Stimulated activated CD4-positive, alpha-beta T cell treated with anti-CD3 and anti-CD28 coated beads, Interleukin-1b, Interleukin-23, amount 100 ng/mL, for 48 hours (primary cell): Measurements from ENCODE around the gene AGPAT4.

Source experiments
- DNase-seq: peaks from one replicate; pipeline ENCODE4 v3.0.0-alpha.2; 2020

Gene AGPAT4

DNA sequence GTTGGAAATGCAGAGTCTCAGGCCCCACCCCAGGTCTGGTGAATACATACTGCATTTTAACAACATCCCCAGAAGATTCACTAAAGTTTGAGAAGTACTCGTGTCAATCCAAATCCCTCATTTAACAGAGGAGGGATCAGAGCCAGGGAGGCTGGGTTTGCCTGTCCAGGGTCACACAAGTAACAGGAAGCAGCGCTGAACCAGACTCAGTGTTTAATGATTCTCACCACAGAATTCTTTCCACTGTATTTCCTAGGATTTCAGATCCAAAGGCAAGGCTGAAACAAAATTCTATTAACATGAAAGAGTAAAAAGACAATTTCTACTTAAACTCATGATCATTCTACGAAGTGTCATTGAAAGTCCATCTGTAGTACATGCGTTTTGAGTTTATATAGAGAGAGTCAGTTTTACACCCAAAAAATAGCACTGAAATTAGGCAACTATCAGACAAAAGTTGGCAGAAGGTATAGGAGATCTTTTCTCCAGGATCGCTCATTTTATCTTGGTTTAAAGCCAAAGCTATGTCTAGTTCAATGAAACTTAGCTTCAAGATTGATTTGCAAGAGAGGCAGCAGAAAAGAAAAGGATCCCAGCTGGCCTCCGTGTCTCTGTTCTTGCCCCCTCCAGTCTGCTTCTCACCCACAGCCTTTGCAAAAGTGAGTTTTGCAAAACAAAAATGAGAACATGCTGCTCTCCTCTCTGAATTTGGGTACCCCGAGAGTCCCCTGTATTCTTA is 6.0 kb upstream of the AGPAT4 start:
- no peak for DNase-seq

DNA sequence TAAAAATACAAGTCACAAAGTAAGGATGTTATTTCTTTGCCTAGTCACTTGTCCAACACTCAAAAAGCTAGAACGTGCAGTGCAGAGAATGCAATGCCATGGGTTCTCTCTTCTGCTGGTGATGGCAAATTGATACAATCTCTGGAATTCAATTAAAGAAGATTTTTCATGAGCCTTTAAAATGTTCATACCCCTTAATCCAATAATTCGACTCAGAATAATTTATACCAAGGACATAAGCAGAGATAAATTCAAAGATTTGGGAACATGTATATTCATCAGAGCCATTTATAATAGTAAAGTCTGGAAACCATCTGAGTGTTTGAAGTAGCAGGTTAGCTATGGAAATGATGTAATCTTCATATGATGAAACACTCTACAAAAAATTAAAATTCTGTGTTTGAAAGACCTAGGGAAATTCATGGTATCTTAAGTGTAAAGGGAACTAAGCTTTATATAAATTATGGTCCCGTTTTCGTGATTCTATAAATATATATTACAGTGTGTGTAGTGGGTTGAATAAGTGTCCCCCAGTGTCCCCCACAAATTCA is 2.8 kb upstream of the AGPAT4 start:
- DNase-seq: no peak

DNA sequence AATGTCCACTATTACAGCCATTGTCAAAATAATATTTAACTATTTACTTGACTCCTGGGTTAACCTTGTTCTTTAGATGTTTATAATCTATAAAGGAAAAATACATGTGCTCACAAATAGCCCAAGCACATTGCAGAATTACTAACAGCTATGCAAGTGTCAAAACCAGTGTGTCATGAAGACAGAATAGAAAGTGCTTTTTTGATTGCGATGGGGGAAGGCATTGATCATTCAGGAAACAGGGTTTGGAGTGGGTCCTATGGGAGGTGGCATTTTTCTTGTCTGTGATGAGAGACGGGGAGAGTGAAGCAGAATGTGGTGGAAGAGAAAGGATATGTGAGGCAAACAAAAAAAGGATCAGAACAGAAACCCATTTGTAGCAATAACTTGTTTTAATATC is 1.0 kb upstream of the AGPAT4 start:
- no peak for DNase-seq

GRCh38 chr6:161274488-161274858 is 612 bp upstream of the AGPAT4 start:
- DNase-seq: no peak

- DNase-seq: peak; percentile 4
Measured at GRCh38 chr6:161273274-161273751, 548 bp downstream of the AGPAT4 start.

GRCh38 chr6:161272635-161273273 is 1.1 kb downstream of the AGPAT4 start:
- DNase-seq: no peak

DNA sequence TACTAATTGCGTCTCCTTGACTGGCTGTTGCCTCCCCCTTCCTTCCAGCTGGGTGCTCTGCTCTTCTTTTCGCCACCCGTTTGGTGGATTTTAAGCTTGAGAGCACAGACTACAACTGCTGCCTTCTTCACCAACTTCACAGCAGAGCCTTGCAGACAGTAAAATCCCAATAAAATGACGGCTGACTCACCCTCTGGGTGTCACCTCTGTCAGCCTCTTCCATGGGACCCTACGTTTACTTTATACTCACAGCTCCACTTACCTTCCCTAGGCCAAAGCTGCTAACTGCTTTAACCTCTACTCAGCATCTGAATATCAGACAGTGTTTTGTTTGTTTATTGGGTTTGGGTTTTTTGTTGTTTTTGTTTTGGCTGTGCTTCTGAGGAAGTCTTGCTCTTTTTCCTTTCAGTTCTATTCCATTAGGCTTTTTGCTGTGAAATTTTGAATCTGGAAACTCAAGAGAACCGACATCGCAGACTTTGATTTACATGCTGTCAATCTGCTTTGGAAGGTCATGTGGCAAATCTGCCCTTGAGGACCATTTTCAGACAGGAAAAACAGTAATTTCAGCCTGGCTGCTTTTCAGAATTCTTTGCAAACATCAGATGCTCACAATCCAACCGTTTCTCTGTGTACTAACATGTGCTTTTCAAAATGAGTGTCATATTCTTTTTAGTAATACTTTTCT is 2.4 kb downstream of the AGPAT4 start:
- no peak for DNase-seq

- DNase-seq: no peak
Measured at GRCh38 chr6:161270116-161270515, 3.7 kb downstream of the AGPAT4 start.

DNA sequence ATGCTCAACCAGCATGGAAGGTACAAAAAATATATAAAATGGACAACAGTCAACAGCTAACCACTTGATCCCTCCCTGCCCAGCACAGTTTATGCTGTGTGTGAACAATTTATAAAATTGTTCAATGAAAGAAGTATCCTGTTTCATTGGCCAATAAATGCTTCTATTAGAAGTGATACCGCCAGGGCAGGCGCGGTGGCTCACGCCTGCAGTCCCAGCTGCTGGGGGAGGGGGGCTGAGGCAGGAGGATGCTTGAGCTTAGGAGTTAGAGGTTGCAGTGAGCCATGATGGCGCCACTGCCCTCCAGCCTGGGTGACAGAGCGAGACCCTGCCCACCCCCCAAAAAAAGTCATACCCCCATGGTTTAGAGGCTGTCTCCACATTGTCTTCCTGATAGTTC is 4.6 kb downstream of the AGPAT4 start:
- DNase-seq: no peak

DNA sequence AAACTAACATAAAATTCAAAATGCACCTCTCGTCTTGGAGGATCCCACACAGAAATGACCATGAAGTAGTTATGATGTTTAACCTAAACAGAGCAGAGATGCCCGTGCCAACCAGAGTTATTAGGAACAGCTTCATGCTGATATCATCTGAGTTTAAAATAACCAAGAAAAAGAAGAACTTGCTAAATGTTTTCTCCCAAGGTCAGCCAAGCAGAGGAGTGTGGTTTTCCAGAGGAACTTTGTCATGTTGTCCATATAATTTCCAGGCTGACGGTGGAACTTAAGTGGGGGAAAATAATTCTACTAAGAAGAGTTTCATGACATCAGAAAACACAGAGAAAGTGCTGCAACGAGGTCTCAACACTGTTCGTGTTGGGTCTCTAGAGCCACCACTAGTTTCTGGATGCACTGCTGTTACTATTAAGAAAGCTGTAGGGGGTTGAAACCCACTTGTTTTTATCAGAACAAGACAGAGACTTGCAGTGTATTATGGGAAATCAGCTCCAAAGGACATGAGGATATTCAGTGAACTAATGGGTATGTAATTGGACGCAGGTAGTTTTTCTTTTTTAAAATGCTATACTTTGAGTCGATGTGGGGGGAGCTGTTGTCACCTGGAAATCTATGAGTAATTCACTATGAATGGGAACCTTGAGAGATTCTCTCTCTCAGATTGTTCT is 5.2 kb downstream of the AGPAT4 start:
- DNase-seq: no peak

DNA sequence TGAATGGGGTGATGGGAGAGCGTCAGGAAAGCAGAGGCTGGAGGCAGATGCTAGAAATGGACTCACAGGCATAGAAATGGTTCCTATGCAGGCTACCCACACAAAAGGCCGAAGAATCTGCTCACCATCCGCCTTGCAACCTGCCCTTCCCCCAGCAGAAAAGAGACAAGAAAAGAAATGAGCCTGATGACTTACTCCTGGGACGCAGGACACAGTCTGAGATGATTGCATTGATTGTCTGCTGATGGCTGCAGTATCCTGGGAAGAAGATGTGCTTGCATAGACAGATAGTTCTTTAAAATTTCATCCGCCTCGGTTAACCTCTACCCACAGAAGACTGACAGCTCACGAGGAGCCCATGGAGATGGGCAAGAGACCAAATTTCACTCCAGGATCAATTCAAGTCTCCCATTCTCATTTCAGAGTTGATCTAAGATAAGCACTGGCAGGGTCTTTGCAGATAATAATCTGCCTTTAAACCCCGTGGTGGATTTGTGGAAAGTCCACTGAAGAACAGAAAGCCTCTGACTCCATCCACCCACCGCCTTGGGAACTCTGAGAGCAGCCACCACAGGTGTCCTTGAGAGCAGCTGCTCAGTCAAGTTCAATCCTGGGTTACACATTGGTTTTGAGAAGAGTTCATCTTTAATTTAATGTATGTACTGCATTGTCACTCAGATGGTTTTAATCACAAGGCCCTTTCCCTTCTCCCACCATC is 7.2 kb downstream of the AGPAT4 start:
- no peak for DNase-seq

- DNase-seq: no peak
Measured at GRCh38 chr6:161265975-161266374, 7.9 kb downstream of the AGPAT4 start.

- no peak for DNase-seq
Measured at GRCh38 chr6:161265554-161265953, 8.3 kb downstream of the AGPAT4 start.

DNA sequence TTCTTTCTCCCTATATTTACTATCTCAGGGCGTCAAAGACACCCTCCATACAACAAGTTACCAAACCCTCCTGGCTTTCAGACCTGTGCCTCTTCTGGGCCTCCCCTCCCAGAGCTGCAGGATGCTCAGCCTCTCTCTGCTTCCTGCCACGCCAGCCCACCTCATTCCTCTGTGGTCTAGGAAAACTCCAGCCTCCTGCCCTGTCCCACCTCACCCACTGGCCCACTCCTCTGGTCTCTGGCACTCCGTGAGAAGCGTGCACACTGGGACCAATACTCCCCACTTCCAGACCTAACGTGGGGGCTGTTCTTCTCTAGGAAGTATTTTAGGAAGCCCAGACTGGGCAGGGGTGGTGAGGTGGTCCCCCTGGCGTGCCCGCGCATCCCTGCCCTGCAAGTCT is 9.7 kb downstream of the AGPAT4 start:
- DNase-seq: no peak

- no peak for DNase-seq
Measured at GRCh38 chr6:161261816-161262215, 12.0 kb downstream of the AGPAT4 start.

DNA sequence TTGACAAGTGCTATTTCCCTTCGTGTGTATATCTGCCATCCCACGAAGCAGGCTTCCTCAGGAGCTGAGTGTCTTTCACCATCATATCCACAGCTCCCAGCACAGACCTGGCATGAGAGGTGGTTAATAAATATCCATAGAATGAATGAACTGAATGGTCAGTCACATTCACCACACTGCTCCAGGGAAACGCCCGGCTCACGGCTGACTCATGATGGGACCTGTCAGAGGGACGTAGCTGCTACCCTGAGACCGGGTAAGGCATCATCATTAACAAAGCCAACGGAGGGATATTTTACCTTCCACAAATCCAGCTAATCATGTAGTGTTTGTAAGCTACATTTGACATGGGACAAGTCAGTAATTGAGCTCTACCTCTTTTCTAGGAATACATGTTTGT is 12.5 kb downstream of the AGPAT4 start:
- DNase-seq: no peak

DNA sequence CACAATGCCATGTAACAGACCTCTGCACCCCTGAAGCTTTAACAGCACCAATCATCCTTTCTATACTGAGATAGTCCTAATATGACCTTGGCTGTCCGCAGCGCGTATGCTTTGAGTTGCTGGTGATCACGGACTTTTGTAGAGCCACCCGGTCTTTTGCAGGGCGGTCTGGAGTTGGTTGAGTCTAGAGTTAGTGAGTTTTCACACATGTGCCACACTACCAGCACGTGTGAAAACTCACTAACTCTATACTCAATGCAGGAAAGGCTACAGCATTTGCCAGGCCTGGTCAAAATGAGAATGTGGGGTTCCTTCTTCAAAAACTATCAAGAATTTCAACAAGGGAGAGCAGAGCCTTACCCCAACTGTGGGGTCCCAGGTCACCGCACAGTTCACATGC is 14.6 kb downstream of the AGPAT4 start:
- DNase-seq: no peak

GRCh38 chr6:161257793-161258457 is 15.9 kb downstream of the AGPAT4 start:
- DNase-seq: no peak

GRCh38 chr6:161256407-161256806 is 17.5 kb downstream of the AGPAT4 start:
- DNase-seq: no peak

DNA sequence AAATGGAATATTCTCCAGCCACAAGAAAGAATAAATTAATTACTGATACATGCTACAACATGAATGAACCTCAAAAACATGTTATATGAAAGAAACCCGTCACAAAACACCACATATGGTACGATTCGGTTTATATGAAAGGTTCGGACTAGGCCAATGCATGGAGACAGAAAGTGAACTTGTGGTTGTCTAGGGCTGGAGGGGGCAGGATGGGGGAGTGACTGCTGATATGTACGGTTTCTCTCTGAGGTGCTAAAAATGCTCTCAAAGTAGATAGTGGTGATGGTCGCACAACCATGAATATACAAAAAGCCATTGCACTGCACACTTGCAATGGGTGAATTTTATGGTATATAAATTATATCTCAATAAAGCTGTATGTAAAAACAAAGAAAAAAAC is 18.3 kb downstream of the AGPAT4 start:
- DNase-seq: no peak

- DNase-seq: no peak
Measured at GRCh38 chr6:161254464-161255253, 19.2 kb downstream of the AGPAT4 start.
